Transverse colon (tissue), 3 donors: ENCODE measurements around the gene RGP1.

Source experiments
- POLR2A ChIP-seq: fragments of 450-650 bp; IDR thresholded peaks from one replicate; pipeline ENCODE4 v1.6.1; 2016; ENCODE audit warnings: antibody characterized with exemption, mild to moderate bottlenecking, moderate library complexity
- TF ChIP-seq, protein P1 (sequence below), 5 experiments: fragments of 200-600 bp in 3 of 5; fragments of 450-650 bp in 2 of 5; sonication (generic) in 3 of 5; IDR thresholded peaks; 1 replicate in 2 of 5; 2 replicates in 3 of 5; pipeline ENCODE4 v1.5.1; 2016 to 2017; ENCODE audit warnings: antibody characterized with exemption in 5 of 5, inconsistent platforms in 3 of 5, mild to moderate bottlenecking in 2 of 5, moderate library complexity in 1 of 5

DNA sequence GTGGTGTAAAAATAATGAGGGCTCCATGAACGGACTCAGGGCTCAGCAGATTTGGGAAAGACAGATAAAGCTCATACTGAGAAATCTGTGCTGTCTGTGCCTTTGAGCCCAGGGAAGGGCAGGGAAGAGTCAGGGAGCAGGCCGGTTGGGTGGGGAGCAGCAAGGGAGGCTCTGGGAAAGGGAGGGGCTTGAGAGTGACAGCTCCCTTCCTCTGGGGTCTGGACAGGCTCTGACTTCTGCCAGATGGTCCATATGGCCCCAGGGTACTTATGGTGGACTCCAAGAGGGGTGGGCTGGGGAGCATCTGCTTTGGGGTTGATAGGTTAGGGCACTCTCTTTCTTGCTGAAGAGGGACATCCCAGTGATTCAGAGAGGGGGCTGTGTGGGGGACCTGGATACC lies 44.4 kb downstream of the RGP1 start:
- TF ChIP-seq, protein P1, sequence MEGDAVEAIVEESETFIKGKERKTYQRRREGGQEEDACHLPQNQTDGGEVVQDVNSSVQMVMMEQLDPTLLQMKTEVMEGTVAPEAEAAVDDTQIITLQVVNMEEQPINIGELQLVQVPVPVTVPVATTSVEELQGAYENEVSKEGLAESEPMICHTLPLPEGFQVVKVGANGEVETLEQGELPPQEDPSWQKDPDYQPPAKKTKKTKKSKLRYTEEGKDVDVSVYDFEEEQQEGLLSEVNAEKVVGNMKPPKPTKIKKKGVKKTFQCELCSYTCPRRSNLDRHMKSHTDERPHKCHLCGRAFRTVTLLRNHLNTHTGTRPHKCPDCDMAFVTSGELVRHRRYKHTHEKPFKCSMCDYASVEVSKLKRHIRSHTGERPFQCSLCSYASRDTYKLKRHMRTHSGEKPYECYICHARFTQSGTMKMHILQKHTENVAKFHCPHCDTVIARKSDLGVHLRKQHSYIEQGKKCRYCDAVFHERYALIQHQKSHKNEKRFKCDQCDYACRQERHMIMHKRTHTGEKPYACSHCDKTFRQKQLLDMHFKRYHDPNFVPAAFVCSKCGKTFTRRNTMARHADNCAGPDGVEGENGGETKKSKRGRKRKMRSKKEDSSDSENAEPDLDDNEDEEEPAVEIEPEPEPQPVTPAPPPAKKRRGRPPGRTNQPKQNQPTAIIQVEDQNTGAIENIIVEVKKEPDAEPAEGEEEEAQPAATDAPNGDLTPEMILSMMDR (IDR thresholded peaks at IDR 0.05), result no peak
- TF ChIP-seq POLR2A, result no peak
